Measurements from ENCODE around the gene FAM13A.

- TF ChIP-seq CTCF (IDR thresholded peaks at IDR 0.05) (no peak), POLR2A (IDR thresholded peaks at IDR 0.05) (no peak)
These were observed 312.4 kb downstream of the FAM13A start for GRCh38 chr4:88744609-88745008.

Data from uterus (tissue), 2 donors.